Ureter (tissue), 1 donor: ENCODE measurements around the gene DEXI. TPM values are rescaled to one million over a fixed set of nuclear protein-coding genes. Genes with fewer than 3 reads are reported as not detected.
A peak's percentile ranks its signal among the peaks of the same experiment; 100 is the strongest.
"Not testable (repeated sequence)": the region's sequence is repeated elsewhere in the genome, so short reads cannot be mapped to it uniquely, and the experiment has no call there.

Experiments used
- DNase-seq: peaks from one replicate; pipeline ENCODE4 v3.0.0-alpha.2; 2020; ENCODE audit warnings: low spot score
- total RNA-seq: library from RNA; stranded (reverse); gene quantifications from one replicate; pipeline ENCODE4 v1.2.4, GENCODE V29; 2023
- donor health status: DM: yes; HTN: yes; CAD: no.

DEXI gene
- total RNA-seq, 1 donor from 2014 or later, result 33.9 TPM

GRCh38 chr16:10926867-10927266 is 15.4 kb downstream of the DEXI start:
- DNase-seq, result no peak

GRCh38 chr16:10926094-10926493 is 16.2 kb downstream of the DEXI start:
- DNase-seq, result no peak

DNA sequence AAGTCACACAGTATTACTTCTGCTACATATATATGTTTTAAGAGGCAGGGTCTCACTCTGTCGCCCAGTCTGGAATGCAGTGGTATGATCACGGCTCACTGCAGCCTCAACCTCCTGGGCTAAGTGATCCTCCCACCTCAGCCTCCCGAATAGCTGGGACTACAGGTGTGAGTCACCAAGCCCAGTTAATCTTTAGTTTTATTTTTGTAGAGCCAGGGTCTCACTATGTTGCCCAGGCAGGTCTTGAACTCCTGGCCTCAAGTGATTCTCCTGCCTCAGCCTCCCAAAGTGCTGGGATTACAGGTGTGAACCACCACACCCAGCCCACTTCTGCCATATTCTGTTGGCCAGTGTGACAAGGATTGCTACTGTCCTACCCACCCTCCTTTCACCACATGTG is 17.0 kb downstream of the DEXI start:
- not testable (repeated sequence) for DNase-seq

DNA sequence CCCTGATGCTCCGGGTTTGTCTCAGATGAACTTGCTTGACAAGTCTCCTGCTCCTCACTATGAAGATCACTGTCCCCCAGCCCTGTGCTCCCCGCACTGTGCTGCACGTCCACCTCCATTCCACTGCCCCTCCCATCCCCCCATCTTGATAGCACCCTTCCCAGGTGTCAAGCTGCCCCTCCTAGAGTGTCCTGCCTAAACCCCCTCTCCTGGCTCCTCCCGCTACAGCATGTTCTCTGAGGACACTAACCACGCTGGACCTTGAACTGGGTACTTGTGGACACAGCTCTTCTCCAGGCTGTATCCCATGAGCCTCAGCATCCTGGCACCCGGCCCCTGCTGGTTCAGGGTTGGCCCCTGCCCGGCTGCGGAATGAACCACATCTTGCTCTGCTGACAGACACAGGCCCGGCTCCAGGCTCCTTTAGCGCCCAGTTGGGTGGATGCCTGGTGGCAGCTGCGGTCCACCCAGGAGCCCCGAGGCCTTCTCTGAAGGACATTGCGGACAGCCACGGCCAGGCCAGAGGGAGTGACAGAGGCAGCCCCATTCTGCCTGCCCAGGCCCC is 18.5 kb downstream of the DEXI start:
- DNase-seq, result peak; percentile 70

GRCh38 chr16:10923146-10923649 is 19.1 kb downstream of the DEXI start:
- DNase-seq, result no peak

GRCh38 chr16:10922328-10923145 is 19.7 kb downstream of the DEXI start:
- no peak for DNase-seq

DNA sequence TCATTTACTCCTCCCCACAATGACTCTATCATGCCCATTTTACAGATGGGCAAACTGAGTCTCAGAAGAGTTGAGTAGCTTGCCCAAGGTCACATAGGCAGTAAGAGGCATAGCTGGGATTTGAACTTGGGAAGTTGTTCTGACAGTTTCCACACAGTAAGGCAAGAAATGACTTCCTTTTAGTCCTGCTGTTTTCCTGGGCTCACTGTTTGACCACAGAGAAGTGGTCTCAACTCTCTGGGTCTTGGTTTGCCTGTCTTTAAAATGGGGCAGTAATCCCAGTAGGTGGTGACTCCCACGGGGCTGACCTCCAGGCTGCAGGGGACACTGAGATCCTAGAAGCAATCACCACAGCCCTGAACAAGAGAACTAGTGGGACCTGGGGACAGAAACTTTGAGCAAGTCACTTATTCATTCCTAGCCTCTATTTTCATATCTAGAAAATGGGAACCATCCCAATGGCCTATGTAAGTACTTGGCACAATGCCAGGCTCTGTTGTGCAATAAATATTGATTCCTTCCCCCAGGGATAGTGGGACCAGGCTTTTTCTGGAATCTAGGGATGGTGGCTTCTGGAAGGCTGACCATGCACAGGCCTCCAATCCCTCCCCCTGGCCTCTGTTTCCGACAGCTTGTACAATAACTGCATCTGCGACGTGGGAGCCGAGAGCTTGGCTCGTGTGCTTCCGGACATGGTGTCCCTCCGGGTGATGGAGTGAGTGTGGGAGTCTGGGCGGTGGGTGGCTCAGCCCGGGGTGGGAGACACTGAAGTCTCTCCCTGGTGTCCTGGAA is 20.5 kb downstream of the DEXI start:
- DNase-seq, result no peak

- DNase-seq, result no peak
Measured at GRCh38 chr16:10920726-10921427, 21.4 kb downstream of the DEXI start.

- DNase-seq, result no peak
Measured at GRCh38 chr16:10919003-10919351, 23.3 kb downstream of the DEXI start.

- DNase-seq, result peak; percentile 95
Measured at GRCh38 chr16:10918294-10919002, 23.8 kb downstream of the DEXI start.

DNA sequence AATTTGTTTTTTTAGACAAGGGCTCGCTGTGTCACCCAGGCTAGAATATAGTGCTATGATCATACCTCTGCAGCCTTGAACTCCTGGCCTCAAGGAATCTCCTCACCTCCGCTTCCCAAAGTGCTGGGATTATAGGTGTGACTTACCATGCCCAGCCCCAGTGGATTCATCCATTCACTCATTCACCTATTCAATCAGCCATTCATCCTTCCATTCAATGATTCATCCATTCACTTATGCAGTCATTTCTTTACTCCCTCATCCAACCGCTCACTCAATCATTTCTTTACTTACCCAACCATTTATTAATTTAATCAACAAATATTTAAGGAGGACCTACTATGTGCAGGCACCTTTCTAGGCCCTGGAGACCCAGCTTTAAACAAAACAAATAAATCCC is 25.7 kb downstream of the DEXI start:
- no peak for DNase-seq

DNA sequence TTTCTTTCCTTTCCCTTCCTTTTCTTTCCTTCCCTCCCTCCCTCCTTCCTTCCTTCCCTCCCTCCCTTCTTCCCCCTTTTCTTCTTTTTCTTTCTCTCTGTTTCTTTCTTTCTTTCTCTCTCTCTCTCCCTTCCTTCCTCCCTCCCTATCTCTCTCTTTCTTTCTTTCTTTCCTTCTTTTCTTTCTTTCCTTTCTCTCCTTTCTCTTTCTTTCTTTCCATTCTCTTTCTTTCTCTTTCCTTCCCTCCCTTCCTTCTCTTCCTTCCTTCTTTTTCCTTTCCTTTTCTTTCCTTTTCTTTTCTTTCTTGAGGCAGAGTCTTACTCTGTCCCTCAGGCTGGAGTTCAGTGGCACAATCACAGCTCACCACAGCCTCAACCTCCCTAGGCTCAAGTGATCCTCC is 31.0 kb downstream of the DEXI start:
- no peak for DNase-seq

- DNase-seq, result no peak
Measured at GRCh38 chr16:10907757-10908045, 34.6 kb downstream of the DEXI start.

DNA sequence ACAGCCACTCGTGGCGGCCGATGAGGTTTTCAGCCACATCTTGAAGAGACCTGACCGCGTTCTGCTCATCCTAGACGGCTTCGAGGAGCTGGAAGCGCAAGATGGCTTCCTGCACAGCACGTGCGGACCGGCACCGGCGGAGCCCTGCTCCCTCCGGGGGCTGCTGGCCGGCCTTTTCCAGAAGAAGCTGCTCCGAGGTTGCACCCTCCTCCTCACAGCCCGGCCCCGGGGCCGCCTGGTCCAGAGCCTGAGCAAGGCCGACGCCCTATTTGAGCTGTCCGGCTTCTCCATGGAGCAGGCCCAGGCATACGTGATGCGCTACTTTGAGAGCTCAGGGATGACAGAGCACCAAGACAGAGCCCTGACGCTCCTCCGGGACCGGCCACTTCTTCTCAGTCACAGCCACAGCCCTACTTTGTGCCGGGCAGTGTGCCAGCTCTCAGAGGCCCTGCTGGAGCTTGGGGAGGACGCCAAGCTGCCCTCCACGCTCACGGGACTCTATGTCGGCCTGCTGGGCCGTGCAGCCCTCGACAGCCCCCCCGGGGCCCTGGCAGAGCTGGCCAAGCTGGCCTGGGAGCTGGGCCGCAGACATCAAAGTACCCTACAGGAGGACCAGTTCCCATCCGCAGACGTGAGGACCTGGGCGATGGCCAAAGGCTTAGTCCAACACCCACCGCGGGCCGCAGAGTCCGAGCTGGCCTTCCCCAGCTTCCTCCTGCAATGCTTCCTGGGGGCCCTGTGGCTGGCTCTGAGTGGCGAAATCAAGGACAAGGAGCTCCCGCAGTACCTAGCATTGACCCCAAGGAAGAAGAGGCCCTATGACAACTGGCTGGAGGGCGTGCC is 35.1 kb downstream of the DEXI start:
- no peak for DNase-seq

DNA sequence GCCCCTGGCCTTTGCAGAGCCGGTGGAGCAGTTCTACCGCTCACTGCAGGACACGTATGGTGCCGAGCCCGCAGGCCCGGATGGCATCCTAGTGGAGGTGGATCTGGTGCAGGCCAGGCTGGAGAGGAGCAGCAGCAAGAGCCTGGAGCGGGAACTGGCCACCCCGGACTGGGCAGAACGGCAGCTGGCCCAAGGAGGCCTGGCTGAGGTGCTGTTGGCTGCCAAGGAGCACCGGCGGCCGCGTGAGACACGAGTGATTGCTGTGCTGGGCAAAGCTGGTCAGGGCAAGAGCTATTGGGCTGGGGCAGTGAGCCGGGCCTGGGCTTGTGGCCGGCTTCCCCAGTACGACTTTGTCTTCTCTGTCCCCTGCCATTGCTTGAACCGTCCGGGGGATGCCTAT is 35.8 kb downstream of the DEXI start:
- no peak for DNase-seq

- DNase-seq, result no peak
Measured at GRCh38 chr16:10902999-10903398, 39.3 kb downstream of the DEXI start.

- DNase-seq, result no peak
Measured at GRCh38 chr16:10897134-10897533, 45.1 kb downstream of the DEXI start.

DNA sequence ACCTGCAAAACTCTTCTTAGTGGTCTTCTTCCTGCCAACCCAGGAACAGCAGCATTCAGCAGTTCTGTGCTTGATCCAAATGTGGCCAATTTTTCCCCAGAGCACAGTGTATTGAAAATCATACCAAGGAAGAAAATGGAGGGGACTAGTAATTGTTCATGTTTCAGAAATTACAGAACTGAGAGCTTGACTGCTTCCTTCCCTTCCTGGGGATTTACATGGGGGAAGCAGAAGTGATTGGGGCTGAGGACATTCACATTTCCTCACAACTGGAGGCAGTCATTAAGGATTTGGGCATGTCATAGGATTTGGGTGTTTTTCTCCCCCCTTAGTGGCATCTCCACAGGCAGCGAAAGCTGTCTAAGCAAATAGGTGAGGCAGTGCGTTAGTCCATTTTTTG is 45.5 kb downstream of the DEXI start:
- no peak for DNase-seq

GRCh38 chr16:10896165-10896564 is 46.1 kb downstream of the DEXI start:
- no peak for DNase-seq

- no peak for DNase-seq
Measured at GRCh38 chr16:10895053-10895946, 47.0 kb downstream of the DEXI start.
